ENCODE results near the gene WNT2B. TPM values are rescaled to one million over a fixed set of nuclear protein-coding genes. Genes with fewer than 3 reads are reported as not detected.

The WNT2B gene
- 2.3 and 2.9 TPM in 2 replicates for total RNA-seq

GRCh38 chr1:112508278-112509004, at the start of gene WNT2B:
TSS of gene WNT2B (plus strand) at chr1:112508965. CDS start at chr1:112509263, 298 bp downstream.

Other genes with a start within 250 kb of the WNT2B start
- gene CTTNBP2NL, start 112.8 kb upstream of the WNT2B start, total RNA-seq = 46.6 and 50.6 TPM in 2 replicates
- 20.2 and 21.9 TPM in 2 replicates for gene ST7L, start 110.2 kb downstream of the WNT2B start, total RNA-seq
- gene CAPZA1, start 110.9 kb downstream of the WNT2B start, total RNA-seq = 188 and 244 TPM in 2 replicates
- 62.7 and 65.2 TPM in 2 replicates for gene MOV10, start 165.7 kb downstream of the WNT2B start, total RNA-seq
- 827 and 965 TPM in 2 replicates for gene RHOC, start 198.2 kb downstream of the WNT2B start, total RNA-seq
- 0.98 and 1.1 TPM in 2 replicates for gene PPM1J, start 206.4 kb downstream of the WNT2B start, total RNA-seq

Measured in vein endothelial cell (primary cell).